Measurements from ENCODE around the gene COL4A2. TPM values are rescaled to one million over a fixed set of nuclear protein-coding genes. Genes with fewer than 3 reads are reported as not detected.

The COL4A2 gene
- total RNA-seq, 4 donors from 2014 or later, result 51.2 to 85.8 (median 70.5) TPM

DNA sequence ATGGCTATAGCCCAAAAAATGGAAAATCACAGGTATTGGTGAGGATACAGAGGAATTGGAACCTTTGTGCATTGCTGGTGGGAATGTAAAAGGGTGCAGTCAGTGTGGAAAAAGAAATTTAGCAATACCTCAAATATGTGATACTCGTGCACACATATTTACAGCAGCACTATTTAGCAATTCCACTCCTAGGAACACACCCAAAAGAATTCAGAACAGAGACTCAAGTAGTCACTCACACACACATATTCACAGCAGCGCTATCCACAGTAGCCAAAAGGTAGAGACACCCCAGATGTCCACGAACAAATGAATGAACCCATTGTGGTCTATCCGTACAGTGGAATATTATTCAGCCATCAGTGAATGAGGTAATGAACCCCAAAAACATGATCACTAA, 114.0 kb downstream of the COL4A2 start:
- Histone ChIP-seq H3K36me3 (no peaks in the 10 kb centered on the region), H3K9me3 (no peaks in the 10 kb centered on the region), H3K27me3 (no peaks in the 10 kb centered on the region), H3K4me3 (no peak overlapping the region), H3K27ac (peak overlapping the region in 2 of 4 donors; percentile 17 to 22), H3K4me1 (peaks cover 19 to 26% of the 10 kb centered on the region in 2 donors)
- TF ChIP-seq POLR2A (IDR thresholded peaks at IDR 0.05), result no peak
- TF ChIP-seq, protein P1, sequence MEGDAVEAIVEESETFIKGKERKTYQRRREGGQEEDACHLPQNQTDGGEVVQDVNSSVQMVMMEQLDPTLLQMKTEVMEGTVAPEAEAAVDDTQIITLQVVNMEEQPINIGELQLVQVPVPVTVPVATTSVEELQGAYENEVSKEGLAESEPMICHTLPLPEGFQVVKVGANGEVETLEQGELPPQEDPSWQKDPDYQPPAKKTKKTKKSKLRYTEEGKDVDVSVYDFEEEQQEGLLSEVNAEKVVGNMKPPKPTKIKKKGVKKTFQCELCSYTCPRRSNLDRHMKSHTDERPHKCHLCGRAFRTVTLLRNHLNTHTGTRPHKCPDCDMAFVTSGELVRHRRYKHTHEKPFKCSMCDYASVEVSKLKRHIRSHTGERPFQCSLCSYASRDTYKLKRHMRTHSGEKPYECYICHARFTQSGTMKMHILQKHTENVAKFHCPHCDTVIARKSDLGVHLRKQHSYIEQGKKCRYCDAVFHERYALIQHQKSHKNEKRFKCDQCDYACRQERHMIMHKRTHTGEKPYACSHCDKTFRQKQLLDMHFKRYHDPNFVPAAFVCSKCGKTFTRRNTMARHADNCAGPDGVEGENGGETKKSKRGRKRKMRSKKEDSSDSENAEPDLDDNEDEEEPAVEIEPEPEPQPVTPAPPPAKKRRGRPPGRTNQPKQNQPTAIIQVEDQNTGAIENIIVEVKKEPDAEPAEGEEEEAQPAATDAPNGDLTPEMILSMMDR (IDR thresholded peaks at IDR 0.05 in 4 of 5, conservative IDR thresholded peaks at IDR 0.05 in 1 of 5), result no peak
- in situ Hi-C loops (cut with MboI; ENCODE audit: low sequenced_read_pairs in 4 of 4) (loop anchor here in 1 of 4 donors (25.0 kb wide), 1 partner anchor 184 kb away; no protein-coding TSS in a partner anchor), intact Hi-C loops (cut with DNase I; ENCODE audit: low total_unique reads) (no loop called here)
- DNase-seq, result no peak
- no peak for ATAC-seq

DNA sequence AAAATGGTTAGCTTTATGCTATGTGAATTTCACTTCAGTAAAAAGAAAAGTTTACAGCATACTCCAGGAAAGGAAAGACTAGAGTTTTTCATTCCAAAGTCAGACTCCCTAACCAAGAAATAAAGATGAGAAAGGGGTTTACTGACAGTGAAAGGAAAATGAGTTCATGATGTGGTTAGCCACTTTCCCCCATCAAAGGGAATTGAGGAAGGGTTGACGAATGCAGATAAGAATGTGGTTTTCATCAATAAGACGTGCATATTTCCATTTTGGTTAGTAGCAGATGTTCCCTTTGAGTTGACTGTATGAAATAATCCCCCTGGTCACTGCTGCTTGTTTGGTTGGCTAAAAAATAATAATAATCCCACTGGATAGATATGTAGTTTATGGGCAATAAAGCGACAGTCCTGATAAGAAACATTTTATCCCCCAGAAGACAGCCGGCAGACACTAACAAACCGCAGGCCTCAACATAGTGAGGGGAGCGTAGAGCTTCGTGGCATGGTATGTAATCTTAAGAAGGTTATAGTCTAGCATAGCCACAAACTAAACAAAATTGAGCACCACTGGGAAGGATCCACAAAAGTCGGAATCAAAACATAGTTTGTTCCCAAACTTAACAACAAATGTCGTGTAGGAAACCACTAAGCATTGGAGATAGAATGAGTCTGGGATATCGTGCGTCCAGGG, 114.8 kb downstream of the COL4A2 start:
- Histone ChIP-seq H3K9me3 (no peaks in the 10 kb centered on the region), H3K4me3 (no peak overlapping the region), H3K27me3 (no peaks in the 10 kb centered on the region), H3K4me1 (peaks cover 12 to 24% of the 10 kb centered on the region in 2 donors), H3K27ac (no peak overlapping the region), H3K36me3 (no peaks in the 10 kb centered on the region)
- intact Hi-C loops (cut with DNase I; ENCODE audit: low total_unique reads) (no loop called here), in situ Hi-C loops (cut with MboI; ENCODE audit: low sequenced_read_pairs in 4 of 4) (loop anchor here in 1 of 4 donors (25.0 kb wide), 1 partner anchor 185 kb away; no protein-coding TSS in a partner anchor)
- ATAC-seq, result no peak
- no peak for DNase-seq
- TF ChIP-seq POLR2A (IDR thresholded peaks at IDR 0.05), result no peak
- TF ChIP-seq, protein P1 (IDR thresholded peaks at IDR 0.05 in 4 of 5, conservative IDR thresholded peaks at IDR 0.05 in 1 of 5), result no peak

DNA sequence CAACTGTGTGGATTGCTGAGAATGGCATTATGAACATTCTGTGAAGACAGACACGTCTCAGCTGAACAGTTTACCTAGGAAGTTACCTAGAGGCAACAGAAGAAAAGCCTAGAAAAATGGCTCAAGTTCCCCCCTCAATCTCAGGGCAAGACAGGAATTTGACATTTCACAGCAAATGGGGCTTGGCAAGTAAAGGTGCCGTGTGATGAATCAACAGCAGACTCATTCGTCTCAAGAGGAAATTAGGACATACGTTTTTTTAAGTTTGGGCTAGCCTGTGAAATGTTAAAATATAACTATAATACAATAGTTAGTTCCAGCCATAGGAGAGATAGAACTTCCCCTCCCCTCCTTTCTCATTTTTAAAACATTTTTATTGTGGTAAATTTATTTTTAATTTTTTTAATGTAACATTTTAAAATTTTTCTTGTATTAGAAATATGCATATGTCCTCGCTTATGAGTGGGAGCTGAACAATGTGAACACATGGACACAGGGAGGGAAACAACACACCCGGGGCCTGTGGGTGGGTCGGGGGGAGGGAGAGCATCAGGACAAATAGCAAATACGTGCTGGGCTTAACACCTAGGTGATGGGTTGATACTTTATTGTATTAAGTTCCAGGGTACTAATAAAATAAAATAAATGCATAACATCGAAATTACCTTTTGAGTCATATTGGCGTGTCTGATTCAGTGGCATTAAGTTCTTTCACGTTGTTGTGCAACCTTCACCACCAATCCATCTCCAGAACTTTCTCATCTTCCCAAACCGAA, 116.0 kb downstream of the COL4A2 start:
- Histone ChIP-seq H3K4me1 (peaks cover 0 to 12% of the 10 kb centered on the region in 2 donors), H3K27ac (peak overlapping the region in 3 of 4 donors; percentile 27 to 38 (median 33)), H3K4me3 (no peak overlapping the region), H3K27me3 (no peaks in the 10 kb centered on the region), H3K36me3 (no peaks in the 10 kb centered on the region), H3K9me3 (no peaks in the 10 kb centered on the region)
- in situ Hi-C loops (cut with MboI; ENCODE audit: low sequenced_read_pairs in 4 of 4), result loop anchor here in 1 of 4 donors (25.0 kb wide), 1 partner anchor 186 kb away; no protein-coding TSS in a partner anchor
- DNase-seq, result no peak
- TF ChIP-seq POLR2A (IDR thresholded peaks at IDR 0.05), result no peak
- TF ChIP-seq, protein P1 (IDR thresholded peaks at IDR 0.05 in 4 of 5, conservative IDR thresholded peaks at IDR 0.05 in 1 of 5), result no peak
- intact Hi-C loops (cut with DNase I; ENCODE audit: low total_unique reads), result no loop called here
- no peak for ATAC-seq

DNA sequence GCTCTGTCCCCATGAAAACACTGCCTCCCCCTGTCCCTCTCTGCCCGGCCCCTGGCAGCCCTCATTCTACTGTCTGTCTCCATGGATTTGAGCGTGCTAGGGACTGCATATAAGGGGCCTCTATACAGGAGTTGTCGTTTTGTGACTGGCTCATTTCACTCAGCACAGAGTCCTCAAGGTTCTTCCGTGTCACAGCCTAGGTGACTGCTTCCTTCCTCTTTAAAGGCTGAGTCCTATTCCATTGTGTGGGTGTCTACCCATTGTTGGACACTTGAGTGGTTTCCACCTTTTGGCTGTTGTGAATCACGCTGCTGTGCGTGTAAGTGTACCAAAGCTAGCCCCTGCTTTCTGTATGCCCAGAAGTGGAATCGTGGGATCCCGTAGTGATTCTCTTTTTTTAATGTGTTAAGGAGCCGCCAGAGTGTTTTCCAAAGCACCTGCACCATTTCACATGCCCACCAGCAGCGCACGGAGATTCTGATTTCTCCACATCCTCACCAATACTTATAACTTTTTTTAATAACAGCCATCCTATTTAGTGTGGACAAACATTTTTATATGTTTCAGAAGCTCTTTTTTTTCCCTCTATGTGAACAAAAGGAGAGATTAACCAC, 116.7 kb downstream of the COL4A2 start:
- in situ Hi-C loops (cut with MboI; ENCODE audit: low sequenced_read_pairs in 4 of 4) (loop anchor here in 1 of 4 donors (25.0 kb wide), 1 partner anchor 186 kb away; no protein-coding TSS in a partner anchor), intact Hi-C loops (cut with DNase I; ENCODE audit: low total_unique reads) (no loop called here)
- DNase-seq (no peak), ATAC-seq (peak; percentile 21 to 35)
- TF ChIP-seq POLR2A (IDR thresholded peaks at IDR 0.05), result no peak
- TF ChIP-seq, protein P1 (IDR thresholded peaks at IDR 0.05 in 4 of 5, conservative IDR thresholded peaks at IDR 0.05 in 1 of 5), result no peak
- Histone ChIP-seq H3K27me3 (no peaks in the 10 kb centered on the region), H3K4me3 (no peak overlapping the region), H3K4me1 (peaks cover 0 to 6% of the 10 kb centered on the region in 2 donors), H3K27ac (peak overlapping the region in 2 of 4 donors; percentile 33 to 38), H3K9me3 (no peaks in the 10 kb centered on the region), H3K36me3 (no peaks in the 10 kb centered on the region)
